Endothelial cell of umbilical vein (primary cell): ENCODE data around the gene ARSD. TPM values are rescaled to one million over a fixed set of nuclear protein-coding genes. Genes with fewer than 3 reads are reported as not detected.
"Not testable (repeated sequence)": the region's sequence is repeated elsewhere in the genome, so short reads cannot be mapped to it uniquely, and the experiment has no call there.

Source experiments
- BruUV-seq: library from RNA; stranded (reverse); fragments of 400-500 nt; replicated peaks from 2 replicates; lab custom pipeline; 2021; lab: Mats Ljungman, UMichigan
- CTCF ChIA-PET: fragments of 300-600, 350-600 bp; sonication (Branson Sonifier 250); formaldehyde crosslinking; loops from one replicate; lab custom pipeline; 2021; ENCODE audit warnings: antibody characterized with exemption, inconsistent platforms; lab: Charles Lee
- POLR2A ChIA-PET: fragments of 300-600, 350-600 bp; sonication (Branson Sonifier 250); formaldehyde crosslinking; loops from one replicate; lab custom pipeline; 2021; ENCODE audit warnings: antibody characterized with exemption, inconsistent platforms; lab: Charles Lee
- DNase-seq: peaks from one replicate; pipeline ENCODE4 v3.0.0-alpha.2; 2011; ENCODE audit warnings: low read depth, low spot score
- FAIRE-seq: peaks from 2 replicates; lab custom pipeline; 2011; peaks lifted over from hg19 to GRCh38; lab: Jason Lieb, UNC
- H2AFZ ChIP-seq: 2 replicates; pipeline ENCODE4 v1.6.0; 2012; ENCODE audit warnings: low read depth, low read length, control low read depth, inconsistent platforms
- H3K27ac ChIP-seq: 2 replicates; pipeline ENCODE4 v1.5.1; 2011; ENCODE audit warnings: low read depth, mild to moderate bottlenecking, control low read depth, low read length, moderate library complexity; ENCODE audit not compliant: insufficient read depth
- H3K27me3 ChIP-seq, 2 experiments: 2 replicates each; pipeline versions ENCODE4 v1.6.0 to v1.6.1; 2011; ENCODE audit warnings: low read length in 2 of 2, mixed read lengths in 1 of 2; ENCODE audit not compliant: control insufficient read depth in 2 of 2, insufficient read depth in 2 of 2
- H3K36me3 ChIP-seq, 2 experiments: 2 replicates in 1 of 2; 3 replicates in 1 of 2; pipeline ENCODE4 v1.5.1; 2011; ENCODE audit warnings: low read length in 2 of 2, mild to moderate bottlenecking in 1 of 2, moderate library complexity in 1 of 2; ENCODE audit not compliant: control insufficient read depth in 2 of 2, insufficient read depth in 2 of 2; ENCODE audit errors: extremely low read depth in 1 of 2
- H3K4me1 ChIP-seq: 3 replicates; pipeline ENCODE4 v1.5.1; 2011; ENCODE audit warnings: mild to moderate bottlenecking, low read length; ENCODE audit not compliant: control insufficient read depth, insufficient read depth; ENCODE audit errors: extremely low read depth
- H3K4me2 ChIP-seq: 2 replicates; pipeline ENCODE4 v1.6.1; 2011; ENCODE audit warnings: low read length, control low read depth, mixed read lengths; ENCODE audit not compliant: insufficient read depth
- H3K4me3 ChIP-seq, 3 experiments: fragments of 200-600 bp in 1 of 3; sonication (generic), shearing (Covaris generic) in 1 of 3; replicated peaks in 1 of 3; 2 replicates each; pipeline ENCODE4 v1.5.1; 2011 to 2016; ENCODE audit warnings: control low read depth in 3 of 3, low read length in 3 of 3, mild to moderate bottlenecking in 2 of 3, inconsistent platforms in 1 of 3, low read depth in 1 of 3, moderate library complexity in 1 of 3; ENCODE audit not compliant: insufficient read depth in 1 of 3
- H3K79me2 ChIP-seq: 2 replicates; pipeline ENCODE4 v1.6.0; 2012; ENCODE audit warnings: low read length, inconsistent platforms; ENCODE audit not compliant: control insufficient read depth, insufficient read depth
- H3K9ac ChIP-seq: replicated peaks from 2 replicates; pipeline ENCODE3; 2011; ENCODE audit warnings: low read length, control low read depth; ENCODE audit not compliant: insufficient read depth; ENCODE audit errors: extremely low read depth
- H3K9me1 ChIP-seq: replicated peaks from 3 replicates; pipeline ENCODE4 v1.6.0; 2011; ENCODE audit warnings: mild to moderate bottlenecking, low read length; ENCODE audit not compliant: control insufficient read depth, insufficient read depth; ENCODE audit errors: extremely low read depth
- H3K9me3 ChIP-seq: replicated peaks from 2 replicates; pipeline ENCODE4 v1.5.1; 2012; ENCODE audit warnings: low read length, inconsistent platforms; ENCODE audit not compliant: control insufficient read depth, insufficient read depth
- H4K20me1 ChIP-seq: replicated peaks from 2 replicates; pipeline ENCODE3; 2011; ENCODE audit warnings: mild to moderate bottlenecking, low read length; ENCODE audit not compliant: control insufficient read depth, insufficient read depth; ENCODE audit errors: extremely low read depth
- CTCF ChIP-seq, 2 donors: IDR thresholded peaks; 1 replicate in 1 of 2; 2 replicates in 1 of 2; pipeline ENCODE4 v1.5.1; 2011; ENCODE audit warnings: low read length in 2 of 2, mild to moderate bottlenecking in 2 of 2, moderate library complexity in 2 of 2, control low read depth in 1 of 2, inconsistent platforms in 1 of 2, low read depth in 1 of 2; ENCODE audit not compliant: insufficient read depth in 1 of 2; ENCODE audit errors: extremely low read depth in 1 of 2
- EZH2 ChIP-seq: IDR thresholded peaks from 2 replicates; pipeline ENCODE4 v1.6.1; 2012; ENCODE audit warnings: borderline replicate concordance, low read depth, mild to moderate bottlenecking, moderate library complexity, low read length, inconsistent platforms; ENCODE audit not compliant: severe bottlenecking
- FOS ChIP-seq: IDR thresholded peaks from 2 replicates; pipeline ENCODE4 v1.6.1; 2011; ENCODE audit warnings: mild to moderate bottlenecking, low read length, moderate library complexity, borderline replicate concordance; ENCODE audit not compliant: insufficient read depth
- GATA2 ChIP-seq: IDR thresholded peaks from 2 replicates; pipeline ENCODE4 v1.7.0; 2011; ENCODE audit warnings: low read depth, mild to moderate bottlenecking, moderate library complexity, mixed read lengths, low read length; ENCODE audit not compliant: insufficient read length, insufficient read depth
- JUN ChIP-seq: IDR thresholded peaks from 2 replicates; pipeline ENCODE4 v1.6.1; 2011; ENCODE audit warnings: borderline replicate concordance, low read depth; ENCODE audit not compliant: insufficient read length, insufficient read depth
- MAX ChIP-seq: IDR thresholded peaks from 2 replicates; pipeline ENCODE4 v1.6.1; 2011; ENCODE audit not compliant: insufficient read depth, insufficient read length
- MYC ChIP-seq: IDR thresholded peaks from one replicate; pipeline ENCODE4 v1.6.1; 2011; ENCODE audit warnings: mild to moderate bottlenecking, low read depth, low read length
- POLR2A ChIP-seq: IDR thresholded peaks from 2 replicates; pipeline ENCODE4 v1.6.1; 2012; ENCODE audit warnings: low read depth, mild to moderate bottlenecking, control low read depth, low read length
- POLR2AphosphoS5 ChIP-seq: IDR thresholded peaks from 2 replicates; pipeline ENCODE4 v1.6.1; 2012; ENCODE audit warnings: low read depth, mild to moderate bottlenecking, control low read depth, low read length, moderate library complexity; ENCODE audit not compliant: insufficient read depth
- dilution Hi-C: fragments of 300-500 bp; cut with MboI; formaldehyde crosslinking; loops from one replicate; pipeline ENCODE4 v1.15.0; 2019; ENCODE audit warnings: low sequenced_read_pairs; ENCODE audit not compliant: extremely low pct_ligation_motif_present
- intact Hi-C: fragments of 100-400 bp; cut with micrococcal nuclease; formaldehyde crosslinking; loops from one replicate; pipeline ENCODE4 v1.10.0; 2022
- polyA plus RNA-seq, 4 experiments: library from polyadenylated mRNA; depleted of rRNA in 3 of 4; stranded (reverse) in 3 of 4; unstranded in 1 of 4; fragments of >200 nt; gene quantifications; 2 replicates each; pipeline versions ENCODE4 v1.2.1 to v1.2.3, GENCODE V29; 2011 to 2012; ENCODE audit warnings: missing spikeins in 1 of 4
- total RNA-seq: library from RNA; stranded (reverse); gene quantifications from 2 replicates; pipeline ENCODE4 v1.2.3, GENCODE V29; 2021

The ARSD gene
- total and polyA plus RNA-seq, 2 donors (not counting 3 experiments of a cell fraction or from before 2014, with no cell fraction given) = 15.5 to 18.6 TPM

DNA sequence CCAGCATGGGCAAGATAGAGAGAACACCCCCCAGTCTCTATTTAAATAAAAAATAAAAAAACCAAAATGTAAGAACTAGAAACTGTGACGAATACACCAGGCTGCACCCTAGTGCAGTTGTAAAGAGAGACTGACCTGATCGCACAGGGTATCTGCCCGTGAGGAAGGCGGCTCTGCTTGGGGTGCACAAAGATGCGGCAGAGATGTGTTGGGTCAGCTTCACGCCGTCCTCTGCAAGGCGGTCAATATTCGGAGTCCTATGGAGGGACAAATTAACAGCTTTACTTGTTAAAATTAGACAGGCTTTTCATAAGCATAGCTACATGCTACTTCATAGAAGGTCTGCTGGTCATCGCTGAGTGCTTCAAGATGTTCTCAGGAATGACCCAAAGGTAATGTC, 26.1 kb upstream of the ARSD start:
- Histone ChIP-seq H2AFZ (no peak overlapping the region), H3K79me2 (no peaks in the 10 kb centered on the region), H3K4me3 (no peak overlapping the region), H3K27ac (no peak overlapping the region), H3K9me3 (no peaks in the 10 kb centered on the region), H3K27me3 (no peaks in the 10 kb centered on the region), H3K36me3 (no peaks in the 10 kb centered on the region), H3K4me1 (no peaks in the 10 kb centered on the region), H4K20me1 (no peaks in the 10 kb centered on the region), H3K9me1 (no peaks in the 10 kb centered on the region), H3K4me2 (no peak overlapping the region), H3K9ac (no peak overlapping the region)
- dilution Hi-C loops = no loop called here
- intact Hi-C loops = no loop called here
- POLR2A ChIA-PET = no interaction called here
- CTCF ChIA-PET = interaction anchor here (1.3 kb wide), 1 partner anchor 80 kb away, joined by 4 read pairs; no protein-coding TSS in a partner anchor
- TF ChIP-seq GATA2 (no peak), FOS (no peak), MYC (no peak)
- BruUV-seq = no TSS peak
- FAIRE-seq = no peak
- DNase-seq = no peak

DNA sequence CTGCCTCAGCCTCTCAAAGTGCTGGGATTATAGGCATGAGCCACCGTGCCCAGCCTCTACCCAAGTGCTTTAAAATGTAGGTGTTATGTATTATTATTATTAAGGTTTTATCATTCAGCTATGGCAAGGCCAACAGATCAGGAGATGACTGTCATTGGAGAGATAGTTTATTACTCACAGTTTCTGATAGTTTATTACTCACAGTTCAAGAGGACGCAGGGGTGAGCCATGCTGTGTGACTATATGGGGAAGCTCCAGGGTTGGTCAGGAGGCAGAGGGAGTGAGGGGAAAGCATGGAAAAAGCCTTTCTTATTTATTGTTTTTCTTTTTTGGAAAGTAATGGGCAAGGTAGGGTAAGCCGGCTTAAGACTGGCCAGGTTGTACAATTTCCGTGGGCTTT, 25.4 kb upstream of the ARSD start:
- Histone ChIP-seq H3K9me3 (no peaks in the 10 kb centered on the region), H3K4me2 (no peak overlapping the region), H3K9ac (no peak overlapping the region), H3K79me2 (no peaks in the 10 kb centered on the region), H3K27ac (no peak overlapping the region), H3K4me1 (no peaks in the 10 kb centered on the region), H2AFZ (no peak overlapping the region), H3K36me3 (no peaks in the 10 kb centered on the region), H3K4me3 (no peak overlapping the region), H3K27me3 (no peaks in the 10 kb centered on the region), H4K20me1 (no peaks in the 10 kb centered on the region), H3K9me1 (no peaks in the 10 kb centered on the region)
- POLR2A ChIA-PET = no interaction called here
- BruUV-seq = no TSS peak
- intact Hi-C loops (no loop called here), dilution Hi-C loops (no loop called here)
- CTCF ChIA-PET = no interaction called here
- FAIRE-seq (no peak), DNase-seq (no peak)
- no peak for TF ChIP-seq POLR2AphosphoS5
- TF ChIP-seq CTCF (IDR thresholded peaks at IDR 0.05; ENCODE audit: extremely low read depth in 1 of 2, insufficient read depth in 1 of 2, low read depth in 1 of 2, low read length in 2 of 2) = no peak
- no peak for TF ChIP-seq JUN
- no peak for TF ChIP-seq EZH2
- TF ChIP-seq MAX = no peak
- no peak for TF ChIP-seq GATA2
- TF ChIP-seq MYC = no peak
- no peak for TF ChIP-seq POLR2A
- no peak for TF ChIP-seq FOS

GRCh38 chrX:2937942-2938341, 8.8 kb upstream of the ARSD start:
- CTCF ChIA-PET = not testable (repeated sequence)

More at GRCh38 chrX:2937942-2938341, 8.8 kb upstream of the ARSD start:
- H3K79me2 ChIP-seq, H3K27me3 ChIP-seq, H2AFZ ChIP-seq, H3K9ac ChIP-seq, POLR2A ChIA-PET, H4K20me1 ChIP-seq, H3K4me1 ChIP-seq, dilution Hi-C loops, H3K4me3 ChIP-seq, H3K27ac ChIP-seq, H3K9me3 ChIP-seq, intact Hi-C loops, BruUV-seq, H3K4me2 ChIP-seq, DNase-seq, H3K9me1 ChIP-seq, H3K36me3 ChIP-seq: not testable (repeated sequence)
- peak; percentile 69 for FAIRE-seq
